Fibroblast of upper back skin (primary cell): ENCODE results near the gene PSMA2.

Source experiments
- DNase-seq: peaks from one replicate; pipeline ENCODE4 v3.0.0-alpha.2; 2013

PSMA2 gene

GRCh38 chr7:42931834-42932651 is at the start of gene PSMA2, which contains the start of gene MRPL32:
PSMA2 (minus strand) TSS chr7:42932174; CDS start chr7:42932158, 16 bp downstream.
MRPL32 (plus strand) TSS chr7:42932376; CDS start chr7:42932387, 11 bp downstream.
- peak; percentile 98 for DNase-seq

GRCh38 chr7:42981601-42982000 is 49.6 kb upstream of the PSMA2 start:
- peak; percentile 30 for DNase-seq

- DNase-seq = no peak
Measured at GRCh38 chr7:42980514-42980913, 48.5 kb upstream of the PSMA2 start.

GRCh38 chr7:42980084-42980483 is 48.1 kb upstream of the PSMA2 start:
- DNase-seq = no peak

- DNase-seq = no peak
Measured at GRCh38 chr7:42978496-42978895, 46.5 kb upstream of the PSMA2 start.

- DNase-seq = no peak
Measured at GRCh38 chr7:42976371-42976770, 44.4 kb upstream of the PSMA2 start.

- peak; percentile 100 for DNase-seq
Measured at GRCh38 chr7:42972699-42973500, 40.9 kb upstream of the PSMA2 start.

- no peak for DNase-seq
Measured at GRCh38 chr7:42967391-42967790, 35.4 kb upstream of the PSMA2 start.

- no peak for DNase-seq
Measured at GRCh38 chr7:42964849-42965805, 33.2 kb upstream of the PSMA2 start.

GRCh38 chr7:42964293-42964692 is 32.3 kb upstream of the PSMA2 start:
- DNase-seq = no peak

- DNase-seq = no peak
Measured at GRCh38 chr7:42961170-42961569, 29.2 kb upstream of the PSMA2 start.

GRCh38 chr7:42960762-42961161 is 28.8 kb upstream of the PSMA2 start:
- no peak for DNase-seq

- DNase-seq = no peak
Measured at GRCh38 chr7:42959549-42959948, 27.6 kb upstream of the PSMA2 start.

- DNase-seq = no peak
Measured at GRCh38 chr7:42956062-42956461, 24.1 kb upstream of the PSMA2 start.

- no peak for DNase-seq
Measured at GRCh38 chr7:42953994-42954393, 22.0 kb upstream of the PSMA2 start.

GRCh38 chr7:42952328-42952727 is 20.4 kb upstream of the PSMA2 start:
- no peak for DNase-seq

- no peak for DNase-seq
Measured at GRCh38 chr7:42950417-42950816, 18.4 kb upstream of the PSMA2 start.

GRCh38 chr7:42947521-42947920 is 15.5 kb upstream of the PSMA2 start:
- DNase-seq = peak; percentile 87

- DNase-seq = no peak
Measured at GRCh38 chr7:42946627-42946950, 14.6 kb upstream of the PSMA2 start.

GRCh38 chr7:42945821-42946626 is 14.1 kb upstream of the PSMA2 start:
- DNase-seq = no peak

GRCh38 chr7:42940985-42941847 is 9.2 kb upstream of the PSMA2 start:
- DNase-seq = peak; percentile 85
